Neural progenitor cell (in vitro differentiated cells): ENCODE measurements around the gene ADSS1. TPM values are rescaled to one million over a fixed set of nuclear protein-coding genes. Genes with fewer than 3 reads are reported as not detected.

Experiments used
- DNase-seq: peaks from one replicate; pipeline ENCODE4 v3.0.0-alpha.2; 2016; ENCODE audit warnings: low spot score
- H2AFZ ChIP-seq: fragments of 200-600 bp; sonication (generic); replicated peaks from 2 replicates; pipeline ENCODE4 v1.6.1; 2016; ENCODE audit warnings: antibody characterized with exemption
- H3F3A ChIP-seq: fragments of 200-600 bp; sonication (generic); 2 replicates; pipeline ENCODE4 v1.6.1; 2016; ENCODE audit warnings: antibody characterized with exemption, low read depth
- H3K27ac ChIP-seq: fragments of 200-600 bp; sonication (generic); 2 replicates; pipeline ENCODE4 v1.5.1; 2016; ENCODE audit warnings: mild to moderate bottlenecking
- H3K27me3 ChIP-seq: fragments of 200-600 bp; sonication (generic); 2 replicates; pipeline ENCODE4 v1.6.1; 2016; ENCODE audit warnings: mild to moderate bottlenecking, moderate library complexity
- H3K36me3 ChIP-seq: fragments of 200-600 bp; sonication (generic); 2 replicates; pipeline ENCODE4 v1.5.1; 2016
- H3K4me1 ChIP-seq: fragments of 200-600 bp; sonication (generic); 2 replicates; pipeline ENCODE4 v1.6.1; 2016; ENCODE audit warnings: mixed run types
- H3K4me2 ChIP-seq: fragments of 200-600 bp; sonication (generic); 2 replicates; pipeline ENCODE4 v1.6.1; 2016
- H3K4me3 ChIP-seq: fragments of 200-600 bp; sonication (generic); 2 replicates; pipeline ENCODE4 v1.5.1; 2016
- H3K79me2 ChIP-seq: fragments of 200-600 bp; sonication (generic); 2 replicates; pipeline ENCODE4 v1.6.1; 2016; ENCODE audit warnings: low read depth
- H3K9ac ChIP-seq: fragments of 200-600 bp; sonication (generic); 2 replicates; pipeline ENCODE4 v1.6.1; 2016
- H3K9me3 ChIP-seq: fragments of 200-600 bp; sonication (generic); 2 replicates; pipeline ENCODE4 v1.5.1; 2016; ENCODE audit warnings: low read depth
- H4K20me1 ChIP-seq: fragments of 200-600 bp; sonication (generic); 2 replicates; pipeline ENCODE4 v1.6.1; 2016; ENCODE audit warnings: low read depth
- H3K27ac Mint-ChIP-seq: 3 replicates; pipeline ENCODE4 v1.8.0; 2021; ENCODE audit warnings: mixed read lengths
- H3K27me3 Mint-ChIP-seq: 2 replicates; pipeline ENCODE4 v1.8.0; 2022; ENCODE audit warnings: low read depth, mild to moderate bottlenecking, inconsistent platforms, moderate library complexity, mixed read lengths; ENCODE audit not compliant: insufficient read depth
- H3K36me3 Mint-ChIP-seq: 3 replicates; pipeline ENCODE4 v1.8.0; 2021; ENCODE audit warnings: mixed read lengths
- H3K4me1 Mint-ChIP-seq: 3 replicates; pipeline ENCODE4 v1.8.0; 2021; ENCODE audit warnings: mixed read lengths
- H3K4me3 Mint-ChIP-seq: 3 replicates; pipeline ENCODE4 v1.8.0; 2021; ENCODE audit warnings: mild to moderate bottlenecking, moderate library complexity, mixed read lengths
- H3K9me3 Mint-ChIP-seq: 3 replicates; pipeline ENCODE4 v1.8.0; 2020; ENCODE audit warnings: mixed read lengths
- CTCF ChIP-seq: fragments of 200-600 bp; sonication (generic); IDR thresholded peaks from 2 replicates; pipeline ENCODE4 v1.5.1; 2017; ENCODE audit warnings: antibody characterized with exemption, mild to moderate bottlenecking
- EZH2 ChIP-seq: fragments of 200-600 bp; sonication (generic); IDR thresholded peaks from 2 replicates; pipeline ENCODE4 v1.6.1; 2017; ENCODE audit warnings: antibody characterized with exemption, mild to moderate bottlenecking, moderate library complexity
- EZH2phosphoT487 ChIP-seq: fragments of 200-600 bp; sonication (generic); IDR thresholded peaks from 2 replicates; pipeline ENCODE4 v1.6.1; 2017; ENCODE audit warnings: antibody characterized with exemption
- total RNA-seq: library from RNA; depleted of rRNA; stranded (reverse); fragments of >200 nt; gene quantifications from 2 replicates; pipeline ENCODE4 v1.2.3, GENCODE V29; 2015; ENCODE audit warnings: low replicate concordance

ADSS1 gene
- total RNA-seq, 1 donor from 2014 or later = 26.4 TPM

DNA sequence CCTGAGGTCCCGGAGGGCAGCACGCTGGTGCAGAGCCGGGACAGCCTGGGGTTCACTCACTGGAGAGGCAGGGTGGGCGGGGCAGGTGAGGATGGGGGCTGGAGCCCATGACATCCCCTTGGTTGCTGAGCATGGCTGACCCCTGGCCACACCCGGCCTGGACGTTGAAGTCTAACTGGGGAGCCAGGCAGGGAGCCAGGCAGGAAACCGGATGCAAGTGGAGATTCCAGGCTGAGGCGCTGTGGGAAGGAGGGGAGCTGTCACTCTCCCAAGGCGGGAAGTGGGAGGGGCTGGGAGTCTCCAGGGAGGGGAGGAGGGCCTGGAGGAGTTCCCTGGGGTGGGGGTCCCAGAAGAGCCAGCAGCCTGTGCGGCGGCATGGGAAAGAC is 42.3 kb upstream of the ADSS1 start:
- no peaks in the 10 kb centered on the region for H4K20me1 ChIP-seq
- peaks cover 3% of the 10 kb centered on the region for H3K9me3 Mint-ChIP-seq
- peak overlapping the region; percentile 62 for H3K4me2 ChIP-seq
- H3K9ac ChIP-seq = no peak overlapping the region
- H3K36me3 ChIP-seq = no peaks in the 10 kb centered on the region
- TF ChIP-seq EZH2 (no peak), EZH2phosphoT487 (no peak), CTCF (no peak)
- no peak overlapping the region for H3K27ac ChIP-seq
- H3K4me1 Mint-ChIP-seq = peaks cover 50% of the 10 kb centered on the region
- peak overlapping the region; percentile 17 for H3K4me3 ChIP-seq
- no peaks in the 10 kb centered on the region for H3K27me3 ChIP-seq
- no peak overlapping the region for H3K27ac Mint-ChIP-seq
- no peaks in the 10 kb centered on the region for H3K36me3 Mint-ChIP-seq
- H3K79me2 ChIP-seq = no peaks in the 10 kb centered on the region
- peaks cover 48% of the 10 kb centered on the region for H3K4me1 ChIP-seq
- H3F3A ChIP-seq = peaks cover 34% of the 10 kb centered on the region
- peaks cover 11% of the 10 kb centered on the region for H3K27me3 Mint-ChIP-seq
- H3K9me3 ChIP-seq = no peaks in the 10 kb centered on the region
- peak overlapping the region; percentile 63 for H2AFZ ChIP-seq
- no peak overlapping the region for H3K4me3 Mint-ChIP-seq
- peak; percentile 81 for DNase-seq

GRCh38 chr14:104682107-104682593 is 41.9 kb upstream of the ADSS1 start:
- H3K4me1 ChIP-seq = peaks cover 43% of the 10 kb centered on the region
- no peaks in the 10 kb centered on the region for H4K20me1 ChIP-seq
- peak overlapping the region; percentile 62 for H3K4me2 ChIP-seq
- H3K27me3 ChIP-seq = no peaks in the 10 kb centered on the region
- Mint-ChIP-seq H3K4me1 (peaks cover 47% of the 10 kb centered on the region), H3K4me3 (no peak overlapping the region), H3K36me3 (no peaks in the 10 kb centered on the region), H3K27ac (no peak overlapping the region), H3K9me3 (peaks cover 3% of the 10 kb centered on the region), H3K27me3 (peaks cover 11% of the 10 kb centered on the region)
- TF ChIP-seq EZH2 (no peak), EZH2phosphoT487 (no peak), CTCF (no peak)
- H3K9me3 ChIP-seq = no peaks in the 10 kb centered on the region
- peak overlapping the region; percentile 17 for H3K4me3 ChIP-seq
- no peaks in the 10 kb centered on the region for H3K36me3 ChIP-seq
- peaks cover 29% of the 10 kb centered on the region for H3F3A ChIP-seq
- peak overlapping the region; percentile 63 for H2AFZ ChIP-seq
- H3K27ac ChIP-seq = no peak overlapping the region
- no peaks in the 10 kb centered on the region for H3K79me2 ChIP-seq
- no peak overlapping the region for H3K9ac ChIP-seq
- peak; percentile 72 for DNase-seq

GRCh38 chr14:104683653-104684448 is 40.2 kb upstream of the ADSS1 start:
- no peak overlapping the region for H3K27ac Mint-ChIP-seq
- DNase-seq = no peak
- peaks cover 12% of the 10 kb centered on the region for H3K27me3 Mint-ChIP-seq
- H3K4me1 Mint-ChIP-seq = peaks cover 41% of the 10 kb centered on the region
- H3K9me3 ChIP-seq = no peaks in the 10 kb centered on the region
- no peaks in the 10 kb centered on the region for H3K79me2 ChIP-seq
- H3K4me2 ChIP-seq = no peak overlapping the region
- H3K4me3 Mint-ChIP-seq = no peak overlapping the region
- peaks cover 3% of the 10 kb centered on the region for H3K9me3 Mint-ChIP-seq
- no peak overlapping the region for H3K9ac ChIP-seq
- H3K4me1 ChIP-seq = peaks cover 37% of the 10 kb centered on the region
- no peaks in the 10 kb centered on the region for H3K27me3 ChIP-seq
- no peaks in the 10 kb centered on the region for H4K20me1 ChIP-seq
- no peaks in the 10 kb centered on the region for H3K36me3 Mint-ChIP-seq
- no peaks in the 10 kb centered on the region for H3K36me3 ChIP-seq
- H3F3A ChIP-seq = peaks cover 33% of the 10 kb centered on the region
- TF ChIP-seq EZH2phosphoT487 (no peak), EZH2 (no peak), CTCF (no peak)
- H3K27ac ChIP-seq = no peak overlapping the region
- H2AFZ ChIP-seq = no peak overlapping the region
- no peak overlapping the region for H3K4me3 ChIP-seq
